Ishikawa (cell line): ENCODE results near the gene RPTOR.

Source experiments
- CEBPB ChIP-seq: IDR thresholded peaks from 2 replicates; pipeline ENCODE4 v1.6.1; 2012
- CREB1 ChIP-seq: IDR thresholded peaks from 2 replicates; pipeline ENCODE4 v1.6.1; 2012; ENCODE audit warnings: low read depth
- EGR1 ChIP-seq: IDR thresholded peaks from 2 replicates; pipeline ENCODE4 v1.6.1; 2012
- EP300 ChIP-seq: IDR thresholded peaks from 2 replicates; pipeline ENCODE4 v1.6.1; 2012; ENCODE audit warnings: borderline replicate concordance
- FOXM1 ChIP-seq: IDR thresholded peaks from 2 replicates; pipeline ENCODE4 v1.6.1; 2012; ENCODE audit warnings: low read depth, borderline replicate concordance
- MAX ChIP-seq: IDR thresholded peaks from 2 replicates; pipeline ENCODE4 v1.6.1; 2012
- NFIC ChIP-seq: IDR thresholded peaks from 2 replicates; pipeline ENCODE4 v1.6.1; 2012
- RAD21 ChIP-seq: IDR thresholded peaks from 2 replicates; pipeline ENCODE4 v1.6.1; 2012; ENCODE audit warnings: low read depth
- TAF1 ChIP-seq: IDR thresholded peaks from 2 replicates; pipeline ENCODE4 v1.6.1; 2012; ENCODE audit warnings: low read depth, mild to moderate bottlenecking
- TCF12 ChIP-seq: IDR thresholded peaks from 2 replicates; pipeline ENCODE4 v1.6.1; 2012; ENCODE audit warnings: low read depth
- TEAD4 ChIP-seq: IDR thresholded peaks from 2 replicates; pipeline ENCODE4 v1.6.1; 2012
- USF1 ChIP-seq: IDR thresholded peaks from 2 replicates; pipeline ENCODE4 v1.6.1; 2012
- YY1 ChIP-seq: IDR thresholded peaks from 2 replicates; pipeline ENCODE4 v1.6.1; 2012; ENCODE audit warnings: low read depth
- ZBTB7A ChIP-seq: IDR thresholded peaks from 2 replicates; pipeline ENCODE4 v1.6.1; 2012; ENCODE audit warnings: low read depth
- TF ChIP-seq, protein P1 (sequence below): IDR thresholded peaks from 2 replicates; pipeline ENCODE4 v1.6.1; 2012; ENCODE audit warnings: low read depth, mild to moderate bottlenecking

The RPTOR gene

GRCh38 chr17:80839026-80839345 lies 294.3 kb downstream of the RPTOR start:
- TF ChIP-seq MAX (no peak), NFIC (no peak), USF1 (no peak), RAD21 (no peak), FOXM1 (no peak), YY1 (no peak), EGR1 (no peak), CREB1 (no peak), TEAD4 (no peak)
- TF ChIP-seq, protein P1, sequence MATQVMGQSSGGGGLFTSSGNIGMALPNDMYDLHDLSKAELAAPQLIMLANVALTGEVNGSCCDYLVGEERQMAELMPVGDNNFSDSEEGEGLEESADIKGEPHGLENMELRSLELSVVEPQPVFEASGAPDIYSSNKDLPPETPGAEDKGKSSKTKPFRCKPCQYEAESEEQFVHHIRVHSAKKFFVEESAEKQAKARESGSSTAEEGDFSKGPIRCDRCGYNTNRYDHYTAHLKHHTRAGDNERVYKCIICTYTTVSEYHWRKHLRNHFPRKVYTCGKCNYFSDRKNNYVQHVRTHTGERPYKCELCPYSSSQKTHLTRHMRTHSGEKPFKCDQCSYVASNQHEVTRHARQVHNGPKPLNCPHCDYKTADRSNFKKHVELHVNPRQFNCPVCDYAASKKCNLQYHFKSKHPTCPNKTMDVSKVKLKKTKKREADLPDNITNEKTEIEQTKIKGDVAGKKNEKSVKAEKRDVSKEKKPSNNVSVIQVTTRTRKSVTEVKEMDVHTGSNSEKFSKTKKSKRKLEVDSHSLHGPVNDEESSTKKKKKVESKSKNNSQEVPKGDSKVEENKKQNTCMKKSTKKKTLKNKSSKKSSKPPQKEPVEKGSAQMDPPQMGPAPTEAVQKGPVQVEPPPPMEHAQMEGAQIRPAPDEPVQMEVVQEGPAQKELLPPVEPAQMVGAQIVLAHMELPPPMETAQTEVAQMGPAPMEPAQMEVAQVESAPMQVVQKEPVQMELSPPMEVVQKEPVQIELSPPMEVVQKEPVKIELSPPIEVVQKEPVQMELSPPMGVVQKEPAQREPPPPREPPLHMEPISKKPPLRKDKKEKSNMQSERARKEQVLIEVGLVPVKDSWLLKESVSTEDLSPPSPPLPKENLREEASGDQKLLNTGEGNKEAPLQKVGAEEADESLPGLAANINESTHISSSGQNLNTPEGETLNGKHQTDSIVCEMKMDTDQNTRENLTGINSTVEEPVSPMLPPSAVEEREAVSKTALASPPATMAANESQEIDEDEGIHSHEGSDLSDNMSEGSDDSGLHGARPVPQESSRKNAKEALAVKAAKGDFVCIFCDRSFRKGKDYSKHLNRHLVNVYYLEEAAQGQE: no peak

- TF ChIP-seq EP300 (no peak), USF1 (no peak), TAF1 (no peak), CREB1 (no peak), NFIC (no peak), TCF12 (no peak), TEAD4 (no peak), EGR1 (no peak), FOXM1 (no peak), CEBPB (no peak), ZBTB7A (no peak), MAX (no peak), YY1 (no peak), RAD21 (no peak)
- TF ChIP-seq, protein P1: no peak
Observed at GRCh38 chr17:80839511-80839941, 294.9 kb downstream of the RPTOR start.

GRCh38 chr17:80839970-80840369 lies 295.3 kb downstream of the RPTOR start:
- TF ChIP-seq, protein P1: no peak
- TF ChIP-seq TEAD4 (no peak), EP300 (no peak), CREB1 (no peak), FOXM1 (no peak), TAF1 (no peak), MAX (no peak)

DNA sequence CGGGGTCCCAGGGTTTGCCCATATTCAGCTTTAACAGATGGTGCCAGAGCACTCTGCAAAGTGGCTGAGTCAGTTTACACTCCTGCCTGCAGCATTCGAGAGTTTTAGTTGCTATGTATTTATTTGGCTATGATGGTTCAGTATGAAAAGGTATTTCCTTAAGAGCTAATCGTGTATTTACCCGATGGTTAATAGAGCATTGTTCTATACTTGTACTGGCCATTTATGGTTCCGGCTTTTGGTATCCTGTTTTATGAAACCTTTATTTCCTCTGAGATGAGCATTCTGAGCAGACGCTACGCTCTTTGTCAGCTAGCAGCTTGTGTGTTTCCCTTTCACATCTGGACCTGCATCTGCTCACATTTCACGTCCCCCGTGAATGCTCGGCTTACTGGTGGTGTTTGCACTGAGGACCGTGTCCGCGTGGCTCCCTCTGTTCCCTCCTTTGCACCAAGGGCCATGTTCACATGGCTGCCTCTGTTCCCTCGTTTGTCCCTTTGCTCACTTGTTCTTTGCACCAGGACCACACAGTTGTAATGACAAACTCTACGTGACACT lies 297.9 kb downstream of the RPTOR start:
- TF ChIP-seq, protein P1: no peak
- TF ChIP-seq EGR1 (no peak), EP300 (no peak), NFIC (no peak), FOXM1 (no peak), USF1 (no peak), ZBTB7A (no peak), YY1 (no peak), TCF12 (no peak), TEAD4 (no peak), CEBPB (no peak), CREB1 (no peak), MAX (no peak), TAF1 (no peak), RAD21 (no peak)
